ENCODE results near the gene SMG5.

SMG5 gene

GRCh38 chr1:156212130-156212529 is 70.5 kb downstream of the SMG5 start:
- Histone ChIP-seq H3K4me3 (peak overlapping the region; percentile 68 to 82 (median 71); a peak in 18 of 20 replicates), H3K36me3 (peaks cover 42 to 80% (median 67%) of the 10 kb centered on the region in 11 experiments), H3K4me2 (peak overlapping the region; percentile 65 to 97 (median 90)), H3K4me1 (peaks cover 16 to 41% (median 24%) of the 10 kb centered on the region in 10 experiments), H3K9ac (peak overlapping the region; percentile 87 to 95 (median 93)), H4K20me1 (peaks cover 0 to 13% (median 0%) of the 10 kb centered on the region in 11 experiments; a peak in 4 of 22 replicates), H3K27ac (peak overlapping the region; percentile 89 to 96 (median 94); a peak in 20 of 22 replicates), H3K27me3 (no peaks in the 10 kb centered on the region), H3K9me3 (replicated peaks in 1 of 11) (peaks cover 0 to 4% (median 0%) of the 10 kb centered on the region in 11 experiments; a peak in 3 of 22 replicates)
- TF ChIP-seq Cebpa-rat (IDR thresholded peaks at IDR 0.05) = no peak

GRCh38 chr1:156211243-156211642 is 71.4 kb downstream of the SMG5 start:
- H3K4me3 ChIP-seq = no peak overlapping the region
- H3K9me3 ChIP-seq (replicated peaks in 1 of 11) = no peaks in the 10 kb centered on the region
- H3K9ac ChIP-seq = no peak overlapping the region
- H3K27me3 ChIP-seq = no peaks in the 10 kb centered on the region
- no peak for TF ChIP-seq Cebpa-rat (IDR thresholded peaks at IDR 0.05)
- H3K27ac ChIP-seq = no peak overlapping the region
- H3K4me2 ChIP-seq = no peak overlapping the region
- peaks cover 15 to 34% (median 21%) of the 10 kb centered on the region in 10 experiments for H3K4me1 ChIP-seq
- H3K36me3 ChIP-seq = peaks cover 50 to 84% (median 70%) of the 10 kb centered on the region in 11 experiments
- H4K20me1 ChIP-seq = peaks cover 0 to 17% (median 3%) of the 10 kb centered on the region in 11 experiments; a peak in 6 of 22 replicates

- TF ChIP-seq Cebpa-rat (IDR thresholded peaks at IDR 0.05) = no peak
- Histone ChIP-seq H3K9ac (no peak overlapping the region), H3K4me1 (peaks cover 0 to 37% (median 16%) of the 10 kb centered on the region in 10 experiments; a peak in 14 of 20 replicates), H3K36me3 (peaks cover 60 to 95% (median 87%) of the 10 kb centered on the region in 11 experiments), H4K20me1 (peaks cover 0 to 62% (median 38%) of the 10 kb centered on the region in 11 experiments; a peak in 16 of 22 replicates), H3K9me3 (replicated peaks in 1 of 11) (no peaks in the 10 kb centered on the region), H3K4me3 (no peak overlapping the region), H3K4me2 (no peak overlapping the region), H3K27me3 (no peaks in the 10 kb centered on the region), H3K27ac (no peak overlapping the region)
These were observed 77.9 kb downstream of the SMG5 start for GRCh38 chr1:156204686-156205085.

GRCh38 chr1:156203331-156203730 is 79.3 kb downstream of the SMG5 start:
- no peak overlapping the region for H3K4me3 ChIP-seq
- no peak for TF ChIP-seq Cebpa-rat (IDR thresholded peaks at IDR 0.05)
- H3K4me1 ChIP-seq = peaks cover 0 to 51% (median 18%) of the 10 kb centered on the region in 10 experiments; a peak in 14 of 20 replicates
- H3K9me3 ChIP-seq (replicated peaks in 1 of 11) = no peaks in the 10 kb centered on the region
- peak overlapping the region in 2 of 11 experiments; percentile 9 to 21; a peak in 2 of 22 replicates for H3K4me2 ChIP-seq
- no peaks in the 10 kb centered on the region for H3K27me3 ChIP-seq
- peaks cover 60 to 95% (median 87%) of the 10 kb centered on the region in 11 experiments for H3K36me3 ChIP-seq
- H4K20me1 ChIP-seq = peaks cover 9 to 76% (median 52%) of the 10 kb centered on the region in 11 experiments; a peak in 18 of 22 replicates
- no peak overlapping the region for H3K27ac ChIP-seq
- H3K9ac ChIP-seq = no peak overlapping the region; a peak in 1 of 22 replicates

- no peak overlapping the region for H3K9ac ChIP-seq
- peak overlapping the region in 3 of 11 experiments; percentile 63 to 83 (median 78); a peak in 7 of 22 replicates for H3K4me2 ChIP-seq
- no peak overlapping the region for H3K4me3 ChIP-seq
- peaks cover 11 to 95% (median 69%) of the 10 kb centered on the region in 11 experiments; a peak in 18 of 22 replicates for H4K20me1 ChIP-seq
- no peaks in the 10 kb centered on the region for H3K9me3 ChIP-seq (replicated peaks in 1 of 11)
- no peak for TF ChIP-seq Cebpa-rat (IDR thresholded peaks at IDR 0.05)
- peaks cover 13 to 78% (median 33%) of the 10 kb centered on the region in 10 experiments for H3K4me1 ChIP-seq
- H3K36me3 ChIP-seq = peaks cover 61 to 94% (median 83%) of the 10 kb centered on the region in 11 experiments
- no peaks in the 10 kb centered on the region for H3K27me3 ChIP-seq
- no peak overlapping the region for H3K27ac ChIP-seq
These were observed 82.6 kb downstream of the SMG5 start for GRCh38 chr1:156200044-156200443.

All from BLaER1 treated with 17β-estradiol and CSF1 and Interleukin-3, amounts not matched to agents 10 nM and 100 nM (cell line).